ENCODE measurements around the gene STK32B. TPM values are rescaled to one million over a fixed set of nuclear protein-coding genes. Genes with fewer than 3 reads are reported as not detected.

The STK32B gene
- total and polyA plus RNA-seq, 2 of the 8 experiments (the other 6 are each of a cell fraction or from before 2014, with no cell fraction given): 2.3 to 2.5 TPM

DNA sequence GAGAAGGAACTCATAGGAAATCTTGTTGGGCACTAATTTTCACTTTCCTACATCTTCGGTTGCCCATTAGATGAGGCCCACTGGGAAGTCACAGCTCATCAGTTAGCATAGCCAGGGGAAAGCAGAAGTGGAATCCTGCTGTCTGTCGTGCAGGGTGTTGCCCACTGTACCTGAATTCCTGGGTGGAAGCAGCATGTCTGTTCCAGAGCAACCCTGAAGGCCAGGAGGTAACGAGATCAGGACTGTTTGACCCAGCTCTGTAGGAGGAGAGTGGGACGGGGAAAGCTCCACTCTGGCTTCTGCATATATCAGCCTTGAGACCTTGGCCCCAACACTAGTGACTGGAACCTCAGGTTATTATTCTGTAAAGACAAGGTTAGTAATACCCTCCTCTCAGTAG lies 361.0 kb downstream of the STK32B start:
- H3K27ac ChIP-seq (ENCODE audit: low read depth, low read length): no peak overlapping the region
- no peak overlapping the region for H4K8ac ChIP-seq (ENCODE audit: extremely low read depth, insufficient read depth, low read length)
- ChIA-PET CTCF (ENCODE audit: partially characterized antibody) (interaction anchor here (0.7 to 5.1 kb wide), 4 partner anchors 12 to 47 kb away, joined by 3 to 31 read pairs (median 16); no protein-coding TSS in a partner anchor), POLR2A (ENCODE audit: partially characterized antibody) (no interaction called here)
- H3K79me1 ChIP-seq (ENCODE audit: low read depth, low read length): no peaks in the 10 kb centered on the region
- no peaks in the 10 kb centered on the region for H3K79me2 ChIP-seq (ENCODE audit: control insufficient read depth in 1 of 2, insufficient read depth in 2 of 2, low read length in 2 of 2)
- H3K4ac ChIP-seq (replicated peaks; ENCODE audit: insufficient read length, low read depth, low read length): no peak overlapping the region
- no peak overlapping the region for H4K91ac ChIP-seq (replicated peaks; ENCODE audit: insufficient read length, low read length)
- H3K27me3 ChIP-seq (replicated peaks in 1 of 4; ENCODE audit: control insufficient read depth in 3 of 4, extremely low read depth in 1 of 4, insufficient read depth in 3 of 4, low read length in 3 of 4): no peaks in the 10 kb centered on the region
- no peak overlapping the region for H3K9ac ChIP-seq (replicated peaks in 1 of 4; ENCODE audit: extremely low read depth in 1 of 4, low read depth in 3 of 4, low read length in 3 of 4)
- H4K20me1 ChIP-seq (replicated peaks in 1 of 2; ENCODE audit: control insufficient read depth in 1 of 2, insufficient read depth in 2 of 2, low read length in 2 of 2): no peaks in the 10 kb centered on the region
- H3K4me2 ChIP-seq (ENCODE audit: insufficient read depth in 1 of 2, low read depth in 2 of 2, low read length in 2 of 2): no peak overlapping the region
- no peak overlapping the region for H3K4me3 ChIP-seq (ENCODE audit: extremely low read depth in 1 of 4, insufficient read depth in 2 of 4, low read depth in 3 of 4, low read length in 4 of 4)
- H2BK20ac ChIP-seq (ENCODE audit: low read length): no peak overlapping the region
- H3K4me1 ChIP-seq (replicated peaks in 1 of 4; ENCODE audit: control insufficient read depth in 3 of 4, insufficient read depth in 4 of 4, low read length in 3 of 4): no peaks in the 10 kb centered on the region
- 88% methylated on average over 4 of the region's 4 CpGs; no CpG with 5 or more reads in 1 of the 2 experiments for WGBS, 2 experiments (ENCODE audit: extremely low coverage in 1 of 2, insufficient coverage in 1 of 2, insufficient read length in 1 of 2, insufficient replicate concordance in 2 of 2, low coverage in 1 of 2, low lambda C conversion rate in 2 of 2, missing lambda C conversion rate in 1 of 2)
- no peak overlapping the region for H2BK15ac ChIP-seq (ENCODE audit: low read length)
- DNase-seq (ENCODE audit: low read depth in 1 of 2, low spot score in 2 of 2): no peak
- 0 out of 4 replicates have a peak, but pooled peaks cover 2 to 3% of the 10 kb centered on the region in 2 experiments for H3K9me3 ChIP-seq (ENCODE audit: insufficient read depth in 2 of 2, low read depth in 1 of 2, low read length in 1 of 2)
- TF ChIP-seq BRCA1 (IDR thresholded peaks at IDR 0.05; ENCODE audit: low read depth, low read length): no peak
- no peak for TF ChIP-seq SAP30 (IDR thresholded peaks at IDR 0.05; ENCODE audit: insufficient read depth, insufficient replicate concordance, low read length)
- no peak for TF ChIP-seq SP1 (IDR thresholded peaks at IDR 0.05; ENCODE audit: low read depth, low read length)
- no peaks in the 10 kb centered on the region for H3K36me3 ChIP-seq (ENCODE audit: control insufficient read depth in 2 of 4, insufficient read depth in 4 of 4, low read length in 3 of 4)
- no peak overlapping the region for H3K56ac ChIP-seq (replicated peaks; ENCODE audit: insufficient read length, low read depth, low read length)
- H2AFZ ChIP-seq (ENCODE audit: low read length): no peak overlapping the region
- H2BK12ac ChIP-seq (ENCODE audit: low read depth, low read length): no peak overlapping the region
- no peaks in the 10 kb centered on the region for H3K23me2 ChIP-seq (ENCODE audit: low read depth, low read length)
- no peak overlapping the region for H3K23ac ChIP-seq (ENCODE audit: insufficient read length)
- no peak overlapping the region for H4K5ac ChIP-seq (ENCODE audit: insufficient read length, low read depth, low read length)
- H2AK5ac ChIP-seq (ENCODE audit: low read depth, low read length): no peak overlapping the region
- no peak overlapping the region for H3K18ac ChIP-seq (ENCODE audit: extremely low read depth, low read length)
- H2BK5ac ChIP-seq (ENCODE audit: low read depth, low read length): no peak overlapping the region
- no peak for FAIRE-seq
- H2BK120ac ChIP-seq (replicated peaks; ENCODE audit: low read depth, low read length): no peak overlapping the region
- no peak overlapping the region for H3K14ac ChIP-seq (ENCODE audit: insufficient read length)

Measured in H1 (cell line).